ENCODE data around the gene CD247. TPM values are rescaled to one million over a fixed set of nuclear protein-coding genes. Genes with fewer than 3 reads are reported as not detected.

CD247 gene
- 0.16 and 0.25 TPM in 2 replicates for total RNA-seq

DNA sequence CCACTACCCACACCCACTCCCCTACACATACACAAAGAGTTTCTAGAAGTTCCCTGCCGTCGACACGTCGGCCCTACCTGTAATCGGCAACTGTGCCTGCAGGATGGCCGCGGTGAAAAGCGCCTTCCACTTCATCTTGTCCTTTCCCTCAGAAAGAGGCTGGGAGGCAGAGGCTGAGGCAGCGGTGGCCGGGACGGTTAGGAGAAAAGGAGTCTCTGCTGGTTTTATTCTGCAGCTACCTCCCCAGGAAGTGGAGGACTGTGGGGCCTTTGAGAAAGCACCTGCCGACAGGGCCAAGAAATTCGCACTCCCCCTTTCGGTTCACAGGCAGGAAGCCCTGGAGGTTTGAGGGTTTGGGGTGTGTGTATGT lies at the start of gene CD247:
Gene CD247 (minus strand): TSS at position 199 of the 370 bp plus-strand sequence. CDS start 64 bp downstream, at position 135.

GRCh38 chr1:167553136-167554027 lies 35.1 kb upstream of the CD247 start, which contains the start of gene CREG1:
Gene CREG1, minus strand, starts transcription at chr1:167553762.

Other genes with a start within 250 kb of the CD247 start
- 19.1 and 48.3 TPM in 2 replicates for gene CREG1, start 35.2 kb upstream of the CD247 start, total RNA-seq
- gene RCSD1, start 111.7 kb upstream of the CD247 start, total RNA-seq: 0.13 TPM in 1 of 2 replicates, not detected in the other
- gene MPZL1, start 203.5 kb upstream of the CD247 start, total RNA-seq: 63.9 and 79.2 TPM in 2 replicates